HCT116 (cell line): Measurements from ENCODE around the gene FBXO48.

Source experiments
- POLR2AphosphoS5 ChIP-seq: IDR thresholded peaks from 2 replicates; pipeline ENCODE4 v1.6.1; 2011; ENCODE audit warnings: mild to moderate bottlenecking, low read depth, low read length, moderate library complexity
- SP1 ChIP-seq: IDR thresholded peaks from 2 replicates; pipeline ENCODE4 v1.6.1; 2012; ENCODE audit warnings: low read depth
- ZNF274 ChIP-seq: fragments of 200-500 bp; sonication (Bioruptor generic); IDR thresholded peaks from 2 replicates; pipeline ENCODE4 v1.6.1; 2014; ENCODE audit warnings: mild to moderate bottlenecking, low read depth, low read length, inconsistent platforms

- TF ChIP-seq ZNF274, result no peak
- no peak for TF ChIP-seq SP1
- no peak for TF ChIP-seq POLR2AphosphoS5
These were observed 51.6 kb downstream of the FBXO48 start for GRCh38 chr2:68415521-68415920.
